H1 (cell line): ENCODE data around the gene LSM6. TPM values are rescaled to one million over a fixed set of nuclear protein-coding genes. Genes with fewer than 3 reads are reported as not detected.

Experiments
- CEBPB ChIP-seq: IDR thresholded peaks from 2 replicates; pipeline ENCODE4 v1.6.1; 2012; ENCODE audit warnings: low read depth, low read length
- GABPA ChIP-seq: IDR thresholded peaks from 2 replicates; pipeline ENCODE4 v1.6.1; 2011; ENCODE audit warnings: mild to moderate bottlenecking, low read length, moderate library complexity, borderline replicate concordance; ENCODE audit not compliant: insufficient read depth
- KDM5A ChIP-seq: fragments of 200-600 bp; IDR thresholded peaks from 2 replicates; pipeline ENCODE4 v1.7.1; 2012; ENCODE audit warnings: mild to moderate bottlenecking, low read length, inconsistent platforms, mixed read lengths
- RNF2 ChIP-seq: fragments of 200-900, 300-1000 bp; sonication (generic); IDR thresholded peaks from 2 replicates; pipeline ENCODE4 v1.7.1; 2016; ENCODE audit warnings: borderline replicate concordance, low read depth, mild to moderate bottlenecking, antibody characterized with exemption, low read length; ENCODE audit not compliant: poor library complexity, severe bottlenecking; ENCODE audit errors: missing control alignments
- polyA plus RNA-seq, 7 experiments: library from polyadenylated mRNA; depleted of rRNA in 3 of 7; stranded (reverse) in 5 of 7; unstranded in 2 of 7; fragments of >200 nt in 5 of 7; fragments of 200-250 nt in 2 of 7; gene quantifications; 1 replicate in 5 of 7; 2 replicates in 1 of 7; 4 replicates in 1 of 7; pipeline versions ENCODE4 v1.2.1 to v1.2.3, GENCODE V29; 2011 to 2013; ENCODE audit warnings: missing spikeins in 2 of 7, mixed read lengths in 2 of 7
- total RNA-seq: library from RNA; stranded (reverse); fragmentation: NEBNext Ultra II Directional; extraction: Animal tissue kit (Norgen Biotek cat#: 25700); gene quantifications from 2 replicates; pipeline ENCODE4 v1.2.1, GENCODE V29; 2021

Gene LSM6
- total and polyA plus RNA-seq, 2 of the 8 experiments (the other 6 are each of a cell fraction or from before 2014, with no cell fraction given) = 40.2 to 63.4 TPM

DNA sequence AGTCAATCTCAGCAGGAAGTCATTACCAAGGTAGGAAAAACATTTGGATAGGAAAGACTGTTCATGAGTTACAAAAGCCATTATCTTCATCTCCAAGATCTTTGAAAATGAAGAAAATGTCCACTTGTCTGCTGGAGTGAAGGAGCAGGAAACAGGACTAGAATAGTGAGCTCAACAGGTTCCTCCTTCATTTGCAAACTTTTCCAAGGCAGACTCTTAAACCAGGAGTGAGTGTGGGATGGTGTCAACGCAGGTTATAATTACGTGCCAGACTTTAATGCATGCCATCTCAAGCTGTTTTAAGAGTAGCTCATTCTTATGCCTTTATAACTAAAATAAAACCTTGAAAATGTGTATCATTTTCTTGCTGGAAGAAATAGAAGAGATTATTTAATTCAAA is 35.4 kb downstream of the LSM6 start (continued):
- no peak for TF ChIP-seq CEBPB
- no peak for TF ChIP-seq GABPA
- TF ChIP-seq RNF2 = no peak
- TF ChIP-seq KDM5A = no peak
